ENCODE data around the gene ASB14.

The ASB14 gene

DNA sequence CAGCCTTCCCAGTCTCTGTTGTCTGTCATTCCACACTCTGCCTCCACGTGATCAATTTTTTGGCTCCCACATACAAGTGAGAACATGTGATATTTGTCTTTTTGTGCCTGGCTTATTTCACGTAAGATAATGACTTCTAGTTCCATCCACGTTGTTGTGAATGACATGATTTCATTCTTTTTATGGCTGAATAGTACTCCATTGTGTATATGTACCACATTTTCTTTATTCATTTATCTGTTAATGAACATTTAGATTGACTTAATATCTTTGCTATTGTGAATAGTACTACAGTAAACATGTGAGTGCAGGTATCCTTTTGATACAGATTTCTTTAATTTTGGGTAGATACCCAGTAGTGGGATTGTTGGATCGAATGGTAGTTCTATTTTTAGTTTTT, 31.4 kb downstream of the ASB14 start:
- no peak for DNase-seq (ENCODE audit: low read depth, low spot score)

DNA sequence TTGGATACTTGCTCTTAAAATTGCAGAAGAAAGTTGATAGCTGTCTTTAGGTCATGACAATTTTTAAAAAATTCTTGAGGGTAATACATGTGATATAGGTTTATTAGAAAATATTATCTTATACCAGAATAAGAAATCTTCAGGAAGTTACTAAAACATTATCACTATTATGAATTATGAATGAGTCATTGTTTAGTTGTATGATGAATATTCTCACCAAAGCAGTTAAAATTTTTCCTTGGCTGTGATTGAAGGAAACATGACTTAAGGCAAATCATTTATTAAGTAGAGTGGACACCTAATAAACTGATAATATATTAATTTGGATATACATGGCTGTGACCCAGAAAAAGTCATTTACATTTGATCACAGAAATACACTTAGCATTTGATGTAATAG, 34.8 kb downstream of the ASB14 start:
- DNase-seq (ENCODE audit: low read depth, low spot score) = no peak

DNA sequence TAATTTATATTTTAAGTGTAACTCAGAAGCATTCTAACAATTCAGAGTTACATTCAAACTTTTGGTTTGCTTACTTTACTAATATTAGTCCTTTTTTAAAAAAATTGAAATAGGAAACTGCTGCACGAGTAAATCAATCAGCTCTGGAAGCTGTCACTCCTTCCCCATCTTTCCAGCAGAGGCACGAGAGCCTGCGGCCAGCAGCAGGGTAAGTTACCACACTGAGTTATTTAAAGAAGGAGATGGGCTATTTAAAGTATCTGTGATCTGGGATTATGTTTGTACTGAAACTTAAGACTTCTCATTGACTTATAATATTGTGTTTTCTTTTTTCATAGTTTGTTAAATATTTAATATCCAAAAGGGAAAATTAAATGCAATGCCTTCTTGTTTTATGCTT, 35.6 kb downstream of the ASB14 start:
- no peak for DNase-seq (ENCODE audit: low read depth, low spot score)

DNA sequence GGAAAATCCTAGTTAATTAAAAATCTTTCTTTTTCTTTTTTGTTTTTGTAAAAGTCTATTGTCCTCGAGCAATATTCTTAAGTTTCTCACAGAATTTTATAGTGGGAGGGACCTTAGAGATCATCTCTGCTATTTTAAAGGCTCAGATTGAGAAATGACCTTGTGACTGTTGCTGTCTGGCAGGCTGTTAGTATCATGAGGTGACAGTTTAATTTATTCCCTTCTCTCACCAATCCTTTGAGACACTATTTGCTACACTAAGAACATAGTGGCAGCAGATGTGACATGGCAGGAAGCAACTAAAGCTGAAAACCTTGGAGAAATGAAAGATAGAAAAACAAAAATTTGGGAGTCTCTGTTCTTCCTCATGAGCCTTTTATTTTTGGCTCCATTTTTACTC, 40.1 kb downstream of the ASB14 start:
- DNase-seq (ENCODE audit: low read depth, low spot score) = no peak

DNA sequence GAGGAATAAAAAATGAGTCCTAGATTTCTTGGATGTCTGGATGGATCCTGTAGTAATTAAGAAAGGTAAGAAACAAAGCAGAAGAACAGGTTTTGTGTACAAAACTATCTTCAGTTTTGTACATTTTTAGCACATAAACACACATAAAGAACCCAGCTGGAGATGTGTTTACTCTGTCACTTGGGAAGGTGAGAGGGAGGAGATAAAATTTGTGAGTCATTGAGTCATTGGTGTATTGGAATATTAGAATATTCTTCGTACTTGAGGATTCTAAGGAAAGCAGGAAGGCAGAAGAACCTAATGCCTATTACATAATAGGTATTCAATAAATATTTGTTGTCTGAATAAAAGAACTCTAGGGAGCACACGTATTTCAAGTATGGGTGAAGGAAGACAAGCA, 47.5 kb downstream of the ASB14 start:
- no peak for DNase-seq (ENCODE audit: low read depth, low spot score)

DNA sequence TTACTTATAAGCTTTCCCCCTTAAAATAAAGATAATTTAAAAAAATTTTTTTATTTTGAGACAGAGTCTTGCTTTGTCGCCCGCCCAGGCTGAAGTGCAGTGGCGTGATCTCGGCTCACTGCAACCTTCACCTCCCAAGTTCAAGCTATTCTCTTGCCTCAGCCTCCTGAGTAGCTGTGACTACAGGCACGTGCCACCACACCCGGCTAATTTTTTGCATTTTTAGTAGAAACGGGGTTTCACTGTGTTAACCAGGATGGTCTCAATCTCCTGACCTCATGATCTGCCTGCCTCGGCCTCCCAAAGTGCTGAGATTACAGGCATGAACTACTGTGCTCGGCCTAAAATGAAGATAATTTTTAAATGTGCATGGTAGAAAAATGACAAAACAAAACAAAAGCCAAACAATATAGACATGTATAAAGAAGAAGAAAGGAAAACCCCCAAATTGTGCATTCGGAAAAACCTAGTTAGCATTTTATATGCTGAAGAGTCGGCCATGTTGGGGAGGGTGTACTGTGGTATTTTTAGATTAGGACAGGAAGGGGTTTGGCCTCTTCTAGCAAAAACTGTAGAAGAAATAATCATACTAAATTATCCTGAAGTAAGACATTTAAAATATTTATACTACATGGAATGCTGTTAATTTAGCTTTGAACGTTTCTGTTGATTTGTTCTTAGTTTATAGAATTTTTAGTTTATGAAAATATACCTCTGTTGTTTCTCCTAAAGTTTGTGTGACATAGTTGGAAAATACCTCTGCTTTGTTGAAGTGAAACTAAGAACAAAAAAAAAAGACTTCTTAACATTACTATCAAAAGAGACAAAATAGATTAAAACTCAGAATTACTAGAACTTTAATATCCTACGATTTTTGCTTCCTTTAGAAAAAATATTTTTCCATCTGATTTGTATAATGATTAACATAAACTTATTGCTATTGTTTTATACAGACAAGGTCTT, 57.6 kb downstream of the ASB14 start:
- DNase-seq (ENCODE audit: low read depth, low spot score) = no peak

DNA sequence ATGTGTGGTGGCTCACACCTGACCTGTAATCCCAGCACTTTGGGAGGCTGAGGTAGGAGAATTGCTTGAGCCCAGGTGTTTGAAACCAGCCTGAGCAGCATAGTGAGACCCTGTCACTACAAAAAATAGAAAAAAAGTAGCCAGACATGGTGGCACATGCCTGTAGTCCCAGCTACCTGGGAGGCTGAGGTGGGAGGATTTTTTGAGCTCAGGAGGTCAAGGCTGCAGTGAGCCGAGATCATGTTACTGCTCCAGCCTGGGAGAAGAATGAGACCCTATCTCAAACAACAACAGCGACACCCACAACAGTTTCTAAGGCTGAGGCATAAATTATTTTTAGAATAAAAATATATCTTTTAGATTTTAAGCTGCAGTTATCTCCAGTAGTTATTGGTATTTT, 58.7 kb downstream of the ASB14 start:
- no peak for DNase-seq (ENCODE audit: low read depth, low spot score)

DNA sequence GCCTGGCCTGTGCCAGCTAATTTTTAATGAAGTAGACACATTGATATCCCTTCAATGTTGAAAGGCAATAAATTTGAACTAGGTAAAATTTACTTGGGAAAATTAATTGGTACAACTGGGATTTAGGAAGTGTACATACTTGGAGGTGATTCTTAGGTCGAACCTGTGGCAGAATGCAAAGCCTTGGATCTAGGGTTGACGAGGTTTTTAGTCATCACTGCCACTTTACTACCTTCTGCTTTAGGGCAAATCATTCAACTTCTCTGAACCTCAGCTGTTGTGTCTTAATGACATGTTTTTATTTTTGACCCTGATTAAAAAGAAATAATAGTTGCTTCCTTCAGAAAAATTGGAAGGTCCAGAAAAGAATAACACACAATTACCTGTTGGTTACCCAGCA, 62.5 kb downstream of the ASB14 start:
- no peak for DNase-seq (ENCODE audit: low read depth, low spot score)

DNA sequence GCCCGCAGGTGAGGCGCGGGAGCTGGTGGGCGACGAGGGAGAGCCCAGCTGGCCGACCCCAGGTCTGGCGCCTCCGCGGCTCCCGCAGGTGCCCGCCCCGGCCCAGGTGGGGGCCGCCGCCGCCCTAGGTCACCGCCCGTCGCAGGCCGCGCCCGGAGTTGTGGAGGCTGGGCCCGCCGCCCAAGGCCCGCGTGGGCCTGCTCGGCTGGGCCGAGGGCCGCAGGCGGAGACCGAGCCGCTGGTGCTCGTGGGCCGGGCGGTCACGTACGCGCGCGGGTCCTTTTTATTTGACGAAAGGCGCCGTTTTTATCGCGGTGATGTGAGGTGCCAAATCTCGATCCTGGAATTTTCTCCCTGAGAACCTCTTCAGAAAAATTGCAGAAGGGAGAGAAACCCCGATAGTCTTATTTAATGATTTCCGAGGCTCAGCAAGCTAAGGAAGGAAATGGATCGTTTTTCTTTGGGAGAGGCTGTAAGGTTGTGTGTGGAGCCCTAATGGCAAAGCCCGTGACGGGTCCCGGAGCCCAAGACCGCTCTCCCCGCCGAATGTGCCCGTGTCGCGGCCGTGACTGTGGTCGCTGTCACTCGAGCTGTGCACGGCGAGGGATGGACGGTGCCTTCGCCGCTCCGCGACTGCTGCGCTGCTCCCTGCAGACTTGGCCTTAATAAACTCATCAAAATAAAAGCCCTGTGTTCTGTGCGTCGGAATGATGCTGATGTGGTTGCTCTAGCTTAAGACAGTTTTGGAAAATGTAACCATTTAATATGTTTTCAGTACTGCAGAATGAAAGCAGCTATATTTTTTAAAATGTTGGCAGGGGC, 64.3 kb downstream of the ASB14 start:
- no peak for DNase-seq (ENCODE audit: low read depth, low spot score)

DNA sequence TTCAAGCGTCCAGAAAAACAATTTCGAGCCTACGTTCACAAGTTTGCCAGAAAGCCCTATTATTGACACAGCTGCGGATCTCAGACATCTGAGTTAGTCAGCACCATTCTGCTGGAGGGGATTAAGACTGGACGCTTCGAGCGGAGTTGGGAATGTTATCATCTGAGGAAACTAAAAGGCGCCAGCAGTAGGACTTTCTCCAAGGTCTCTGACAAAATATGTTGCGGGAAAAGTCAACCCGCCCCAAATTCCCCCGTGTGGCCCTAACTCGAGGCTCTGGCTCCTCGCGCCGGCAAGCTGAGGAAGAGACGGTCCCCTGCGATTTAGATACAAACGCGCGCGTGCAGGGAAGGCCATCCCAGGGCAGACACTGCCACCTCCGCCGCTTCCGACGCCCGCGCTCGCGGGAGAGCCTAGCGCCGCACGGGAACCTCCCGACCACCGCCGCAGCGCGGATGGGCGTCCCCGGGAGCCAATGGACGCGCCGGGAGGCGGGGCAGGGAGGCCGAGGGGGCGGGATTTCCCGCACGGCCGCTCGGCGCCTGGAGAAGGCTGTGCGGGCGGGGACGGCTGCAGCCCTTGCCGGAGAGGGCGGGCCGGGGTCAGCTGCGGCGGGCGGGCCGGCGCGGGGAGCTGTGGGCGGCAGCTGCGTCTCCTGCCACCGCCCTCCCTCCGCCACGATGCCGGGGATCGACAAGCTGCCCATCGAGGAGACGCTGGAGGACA, 65.1 kb downstream of the ASB14 start, which contains the start of gene APPL1:
Gene APPL1 (plus strand): TSS at position 526 of the 726 bp plus-strand sequence. CDS start 155 bp downstream, at position 681.
- peak; percentile 73 for DNase-seq (ENCODE audit: low read depth, low spot score)

DNA sequence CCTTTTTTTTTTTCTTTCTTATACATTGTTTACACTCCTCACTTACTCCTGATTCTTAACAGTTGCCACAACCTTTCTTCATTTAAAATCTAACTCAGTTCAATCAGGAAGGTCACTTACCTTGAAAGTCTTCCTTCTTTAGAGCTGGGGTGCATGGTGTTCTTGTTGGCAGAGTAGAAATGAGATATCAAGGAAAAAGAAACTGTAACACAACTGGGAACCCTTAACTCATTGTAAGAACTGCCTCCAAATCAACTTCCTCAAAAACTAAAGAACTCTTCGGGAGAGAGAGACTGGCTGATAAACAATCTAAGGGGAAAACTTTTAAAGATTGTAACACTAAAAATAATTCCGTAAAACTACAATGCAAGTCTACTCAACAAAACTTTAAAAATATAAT, 66.3 kb downstream of the ASB14 start:
- DNase-seq (ENCODE audit: low read depth, low spot score) = no peak

DNA sequence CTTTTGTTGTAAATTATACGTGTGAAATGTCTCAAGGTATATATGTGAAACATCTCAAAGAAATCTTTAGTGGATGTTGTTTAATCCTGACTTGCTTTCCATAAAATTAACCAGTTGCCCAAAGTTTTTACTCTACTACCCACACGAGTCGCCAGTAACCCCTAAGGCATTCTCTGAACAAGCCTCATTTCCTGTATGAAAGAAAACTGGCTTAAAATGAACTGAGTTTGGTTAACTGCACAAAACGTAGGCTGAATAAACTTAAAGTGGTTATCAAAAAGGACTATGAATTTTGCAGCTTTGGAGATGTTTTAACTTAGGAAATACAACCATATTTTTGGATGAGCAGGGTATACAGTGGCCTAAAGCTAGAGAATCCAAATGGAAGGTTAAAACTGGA, 67.6 kb downstream of the ASB14 start:
- no peak for DNase-seq (ENCODE audit: low read depth, low spot score)

DNA sequence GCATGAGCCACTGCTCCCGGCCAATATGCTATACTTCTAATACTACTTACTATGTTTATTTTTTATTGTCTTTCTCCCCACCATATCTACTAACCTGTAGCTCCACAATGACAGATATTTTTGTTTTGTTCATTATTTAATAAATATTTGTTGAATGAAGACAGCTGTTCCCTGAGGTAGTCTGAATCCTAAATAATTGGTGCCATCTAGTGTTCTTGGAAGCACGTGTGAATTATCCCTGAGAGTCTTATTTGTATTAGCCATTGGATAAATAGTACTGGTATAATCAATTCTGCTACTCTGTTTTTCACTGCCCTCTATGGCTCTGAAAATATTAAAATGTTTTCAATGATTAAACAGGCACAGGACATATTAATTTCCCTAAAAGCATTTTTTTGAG, 70.6 kb downstream of the ASB14 start:
- DNase-seq (ENCODE audit: low read depth, low spot score) = no peak
